ENCODE data around the gene LRRC32.

DNA sequence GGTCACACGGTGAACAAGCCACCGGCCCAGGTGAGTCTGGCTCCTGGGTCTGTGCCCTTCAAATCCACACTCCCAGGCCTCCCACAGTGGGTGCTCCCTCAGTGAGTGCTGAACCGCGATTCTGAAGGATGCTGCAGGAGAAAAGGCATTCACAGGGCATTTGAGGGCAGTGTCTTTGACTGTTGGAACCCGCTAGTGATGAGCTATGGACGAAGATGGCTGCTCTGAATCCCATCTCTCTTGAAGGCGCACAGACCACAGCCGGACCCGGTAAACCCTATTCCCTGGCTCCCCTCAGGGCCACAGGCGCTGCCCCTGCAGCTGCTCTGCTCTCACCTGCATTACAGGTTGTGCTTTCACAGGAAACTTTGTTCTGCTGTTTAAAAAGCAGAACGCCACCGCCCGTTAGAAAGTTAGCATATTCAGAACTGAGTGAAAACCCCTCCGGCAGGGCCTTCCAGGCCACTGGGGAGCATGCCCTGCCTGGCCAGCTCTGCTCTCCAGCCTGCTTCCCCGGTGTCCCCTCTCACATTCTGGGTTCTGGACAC, 3.2 kb downstream of the LRRC32 start:
- TF ChIP-seq, protein P1, sequence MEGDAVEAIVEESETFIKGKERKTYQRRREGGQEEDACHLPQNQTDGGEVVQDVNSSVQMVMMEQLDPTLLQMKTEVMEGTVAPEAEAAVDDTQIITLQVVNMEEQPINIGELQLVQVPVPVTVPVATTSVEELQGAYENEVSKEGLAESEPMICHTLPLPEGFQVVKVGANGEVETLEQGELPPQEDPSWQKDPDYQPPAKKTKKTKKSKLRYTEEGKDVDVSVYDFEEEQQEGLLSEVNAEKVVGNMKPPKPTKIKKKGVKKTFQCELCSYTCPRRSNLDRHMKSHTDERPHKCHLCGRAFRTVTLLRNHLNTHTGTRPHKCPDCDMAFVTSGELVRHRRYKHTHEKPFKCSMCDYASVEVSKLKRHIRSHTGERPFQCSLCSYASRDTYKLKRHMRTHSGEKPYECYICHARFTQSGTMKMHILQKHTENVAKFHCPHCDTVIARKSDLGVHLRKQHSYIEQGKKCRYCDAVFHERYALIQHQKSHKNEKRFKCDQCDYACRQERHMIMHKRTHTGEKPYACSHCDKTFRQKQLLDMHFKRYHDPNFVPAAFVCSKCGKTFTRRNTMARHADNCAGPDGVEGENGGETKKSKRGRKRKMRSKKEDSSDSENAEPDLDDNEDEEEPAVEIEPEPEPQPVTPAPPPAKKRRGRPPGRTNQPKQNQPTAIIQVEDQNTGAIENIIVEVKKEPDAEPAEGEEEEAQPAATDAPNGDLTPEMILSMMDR (IDR thresholded peaks at IDR 0.05) = no peak
- TF ChIP-seq EP300 (IDR thresholded peaks at IDR 0.05) = no peak
